Measurements from ENCODE around the gene MROH8. TPM values are rescaled to one million over a fixed set of nuclear protein-coding genes. Genes with fewer than 3 reads are reported as not detected.

Gene MROH8
- total RNA-seq, 1 donor from 2014 or later = 5.2 TPM

- DNase-seq (ENCODE audit: low spot score) = no peak
- intact Hi-C loops (cut with DNase I) = no loop called here
- no peak for ATAC-seq
These were observed 21.8 kb upstream of the MROH8 start for GRCh38 chr20:37200926-37201826.

- intact Hi-C loops (cut with DNase I) = no loop called here
- DNase-seq (ENCODE audit: low spot score) (no peak), ATAC-seq (no peak)
These were observed 21.0 kb upstream of the MROH8 start for GRCh38 chr20:37200376-37200775.

GRCh38 chr20:37198932-37199660 lies 19.7 kb upstream of the MROH8 start:
- intact Hi-C loops (cut with DNase I) = loop anchor here (10.0 kb wide), 1 partner anchor 76 kb away; no protein-coding TSS in a partner anchor
- DNase-seq (ENCODE audit: low spot score) (peak; percentile 10), ATAC-seq (no peak)

GRCh38 chr20:37194621-37195417 lies 15.5 kb upstream of the MROH8 start:
- intact Hi-C loops (cut with DNase I) = loop anchor here (5.0 to 10.0 kb wide), 2 partner anchors 80 to 337 kb away; no protein-coding TSS in a partner anchor

GRCh38 chr20:37193821-37194220 lies 14.5 kb upstream of the MROH8 start:
- peak; percentile 48 for DNase-seq (ENCODE audit: low spot score)
- no peak for ATAC-seq
- intact Hi-C loops (cut with DNase I) = loop anchor here (5.0 to 10.0 kb wide), 2 partner anchors 81 to 338 kb away; no protein-coding TSS in a partner anchor

More at GRCh38 chr20:37194621-37195417, 15.5 kb upstream of the MROH8 start:
- ATAC-seq = no peak
- peak; percentile 31 for DNase-seq (ENCODE audit: low spot score)

GRCh38 chr20:37193226-37193625 lies 13.9 kb upstream of the MROH8 start:
- DNase-seq (ENCODE audit: low spot score) = peak; percentile 3
- intact Hi-C loops (cut with DNase I) = loop anchor here (5.0 to 10.0 kb wide), 2 partner anchors 82 to 339 kb away; no protein-coding TSS in a partner anchor
- ATAC-seq = no peak

- intact Hi-C loops (cut with DNase I) = loop anchor here (5.0 to 10.0 kb wide), 2 partner anchors 83 to 340 kb away; no protein-coding TSS in a partner anchor
- DNase-seq (ENCODE audit: low spot score) (peak; percentile 94), ATAC-seq (peak; percentile 94)
These were observed 12.9 kb upstream of the MROH8 start for GRCh38 chr20:37192137-37192854.

- DNase-seq (ENCODE audit: low spot score) (no peak), ATAC-seq (no peak)
- intact Hi-C loops (cut with DNase I) = loop anchor here (5.0 to 10.0 kb wide), 2 partner anchors 84 to 342 kb away; no protein-coding TSS in a partner anchor
These were observed 11.2 kb upstream of the MROH8 start for GRCh38 chr20:37190354-37191112.

GRCh38 chr20:37189416-37190016 lies 10.2 kb upstream of the MROH8 start:
- ATAC-seq = no peak
- intact Hi-C loops (cut with DNase I) = loop anchor here (5.0 to 10.0 kb wide), 2 partner anchors 85 to 343 kb away; no protein-coding TSS in a partner anchor
- DNase-seq (ENCODE audit: low spot score) = no peak

- ATAC-seq = no peak
- intact Hi-C loops (cut with DNase I) = no loop called here
- DNase-seq (ENCODE audit: low spot score) = no peak
These were observed 9.4 kb upstream of the MROH8 start for GRCh38 chr20:37188787-37189186.

GRCh38 chr20:37185686-37186085 lies 6.3 kb upstream of the MROH8 start:
- intact Hi-C loops (cut with DNase I) = no loop called here
- ATAC-seq (peak; percentile 45), DNase-seq (ENCODE audit: low spot score) (no peak)

GRCh38 chr20:37179683-37180524 lies 556 bp upstream of the MROH8 start:
- ATAC-seq (no peak), DNase-seq (ENCODE audit: low spot score) (no peak)
- intact Hi-C loops (cut with DNase I) = no loop called here

GRCh38 chr20:37172836-37173235 lies 6.5 kb downstream of the MROH8 start:
- intact Hi-C loops (cut with DNase I) = no loop called here
- no peak for ATAC-seq
- no peak for DNase-seq (ENCODE audit: low spot score)

- intact Hi-C loops (cut with DNase I) = no loop called here
- DNase-seq (ENCODE audit: low spot score) (no peak), ATAC-seq (no peak)
These were observed 12.5 kb downstream of the MROH8 start for GRCh38 chr20:37166867-37167266.

GRCh38 chr20:37165031-37165430 lies 14.3 kb downstream of the MROH8 start:
- intact Hi-C loops (cut with DNase I) = no loop called here
- ATAC-seq (no peak), DNase-seq (ENCODE audit: low spot score) (no peak)

GRCh38 chr20:37163832-37164554 lies 15.4 kb downstream of the MROH8 start:
- intact Hi-C loops (cut with DNase I) = no loop called here
- ATAC-seq (no peak), DNase-seq (ENCODE audit: low spot score) (no peak)

All from sciatic nerve (tissue), 2 donors.